Lung microvascular endothelial cell (primary cell): Measurements from ENCODE around the gene HSPB7. TPM values are rescaled to one million over a fixed set of nuclear protein-coding genes. Genes with fewer than 3 reads are reported as not detected.
"Not testable (repeated sequence)": the region's sequence is repeated elsewhere in the genome, so short reads cannot be mapped to it uniquely, and the experiment has no call there.

Experiments used
- DNase-seq, 2 donors: peaks; one replicate each; pipeline versions ENCODE4 v3.0.0 to v3.0.0-alpha.2; 2010; ENCODE audit warnings: low read depth in 2 of 2
- total RNA-seq: library from RNA; depleted of rRNA; stranded (reverse); fragments of >200 nt; gene quantifications from 2 replicates; pipeline ENCODE4 v1.2.1, GENCODE V29; 2014

Gene HSPB7
- total RNA-seq, 1 donor from 2014 or later = not detected

GRCh38 chr1:16050328-16050727 is 32.5 kb upstream of the HSPB7 start:
- DNase-seq = no peak

GRCh38 chr1:16048573-16049189 is 30.8 kb upstream of the HSPB7 start:
- peak in 1 of 2 donors; percentile 28 for DNase-seq

GRCh38 chr1:16047791-16048475 is 30.1 kb upstream of the HSPB7 start:
- no peak for DNase-seq

GRCh38 chr1:16046842-16047241 is 29.0 kb upstream of the HSPB7 start:
- DNase-seq = no peak

- DNase-seq = no peak
Observed at GRCh38 chr1:16043950-16044349, 26.1 kb upstream of the HSPB7 start.

GRCh38 chr1:16043521-16043920 is 25.7 kb upstream of the HSPB7 start, which contains the start of gene CLCNKB:
TSS of gene CLCNKB (plus strand) at chr1:16043782. CDS start at chr1:16044493, 711 bp downstream.
- DNase-seq = no peak

- DNase-seq = not testable (repeated sequence)
Observed at GRCh38 chr1:16042654-16043053, 24.8 kb upstream of the HSPB7 start.

GRCh38 chr1:16042096-16042495 is 24.3 kb upstream of the HSPB7 start:
- no peak for DNase-seq

GRCh38 chr1:16041200-16041599 is 23.4 kb upstream of the HSPB7 start:
- DNase-seq = no peak

- not testable (repeated sequence) for DNase-seq
Observed at GRCh38 chr1:16039871-16040270, 22.0 kb upstream of the HSPB7 start.

- DNase-seq = no peak
Observed at GRCh38 chr1:16038620-16038912, 20.7 kb upstream of the HSPB7 start.

- DNase-seq = not testable (repeated sequence)
Observed at GRCh38 chr1:16036461-16036860, 18.6 kb upstream of the HSPB7 start.

GRCh38 chr1:16033103-16033632 is 15.3 kb upstream of the HSPB7 start:
- DNase-seq = not testable (repeated sequence)

- DNase-seq = peak; percentile 82 to 88
Observed at GRCh38 chr1:16032388-16033102, 14.7 kb upstream of the HSPB7 start.

GRCh38 chr1:16031551-16031950 is 13.7 kb upstream of the HSPB7 start:
- no peak for DNase-seq

GRCh38 chr1:16029288-16029687 is 11.4 kb upstream of the HSPB7 start:
- DNase-seq = no peak

GRCh38 chr1:16029003-16029268 is 11.1 kb upstream of the HSPB7 start:
- DNase-seq = not testable (repeated sequence)

- DNase-seq = no peak
Observed at GRCh38 chr1:16028237-16029002, 10.6 kb upstream of the HSPB7 start.

- no peak for DNase-seq
Observed at GRCh38 chr1:16026723-16027484, 9.1 kb upstream of the HSPB7 start.

- not testable (repeated sequence) for DNase-seq
Observed at GRCh38 chr1:16026302-16026701, 8.5 kb upstream of the HSPB7 start.

GRCh38 chr1:16023050-16023653 is 5.3 kb upstream of the HSPB7 start:
- DNase-seq = no peak
